PFSK-1 (cell line): ENCODE data around the gene ADNP2.

Experiments used
- FOXP2 ChIP-seq: optimal IDR thresholded peaks from 2 replicates; pipeline ENCODE3; 2011; ENCODE audit warnings: borderline replicate concordance, control low read depth, inconsistent platforms; ENCODE audit not compliant: insufficient read depth; ENCODE audit errors: extremely low read length, extremely low read depth
- POLR2AphosphoS5 ChIP-seq: IDR thresholded peaks from 2 replicates; pipeline ENCODE4 v1.6.1; 2012; ENCODE audit warnings: low read depth, mild to moderate bottlenecking, control low read depth, low read length, moderate library complexity
- REST ChIP-seq, 2 experiments: IDR thresholded peaks; 2 replicates each; pipeline versions ENCODE4 v1.6.1 to v1.8.0; 2011 to 2012; ENCODE audit warnings: low read depth in 2 of 2, low read length in 2 of 2, control low read depth in 1 of 2, inconsistent platforms in 1 of 2, mild to moderate bottlenecking in 1 of 2, moderate library complexity in 1 of 2; ENCODE audit not compliant: insufficient read depth in 1 of 2
- SIN3A ChIP-seq: IDR thresholded peaks from 2 replicates; pipeline ENCODE4 v1.6.1; 2012; ENCODE audit warnings: mild to moderate bottlenecking, low read length, moderate library complexity, borderline replicate concordance; ENCODE audit not compliant: insufficient read depth
- TAF1 ChIP-seq: IDR thresholded peaks from 2 replicates; pipeline ENCODE4 v1.6.1; 2012; ENCODE audit warnings: low read length, control low read depth, borderline replicate concordance; ENCODE audit not compliant: insufficient read depth

DNA sequence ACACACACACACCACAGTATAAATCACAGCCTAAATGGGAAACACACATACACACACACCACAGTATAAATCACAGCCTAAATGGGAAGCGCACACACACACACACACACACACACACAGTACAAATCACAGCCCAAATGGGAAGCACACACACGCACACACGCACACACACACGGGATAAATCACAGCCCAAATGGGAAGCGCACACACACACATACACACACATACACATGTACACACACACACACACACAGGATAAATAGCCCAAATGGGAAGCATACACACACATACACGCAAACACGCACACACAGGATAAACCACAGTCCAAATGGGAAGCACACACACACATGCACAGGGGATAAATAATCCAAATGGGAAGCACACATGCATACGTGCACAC lies 68.1 kb downstream of the ADNP2 start:
- TF ChIP-seq REST (IDR thresholded peaks at IDR 0.05; ENCODE audit: insufficient read depth in 1 of 2, low read depth in 2 of 2, low read length in 2 of 2): no peak
- no peak for TF ChIP-seq SIN3A
- TF ChIP-seq POLR2AphosphoS5: no peak
- TF ChIP-seq TAF1: no peak
- no peak for TF ChIP-seq FOXP2
